ENCODE measurements around the gene IFNK.

The IFNK gene

DNA sequence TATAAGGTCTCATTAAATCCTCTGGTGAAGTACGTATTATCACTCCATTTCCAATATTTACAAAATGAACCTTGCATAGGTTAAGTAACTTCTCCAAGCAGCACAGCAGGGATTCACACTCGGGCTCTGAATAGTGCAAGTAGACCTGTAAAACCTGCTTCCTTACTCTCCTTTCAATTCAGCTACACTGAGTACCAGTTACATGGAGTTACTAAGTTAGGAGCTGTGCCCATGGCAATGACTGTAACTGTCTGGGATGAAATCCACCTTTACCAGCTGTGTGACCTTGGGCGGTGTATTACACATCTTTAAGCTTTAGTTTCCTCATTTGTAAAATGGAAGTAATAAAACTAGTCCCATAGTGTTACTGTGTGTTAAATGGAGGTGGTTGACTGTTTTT is 21.4 kb downstream of the IFNK start:
- Histone ChIP-seq H3K18ac (ENCODE audit: low read length) (no peak overlapping the region), H2BK15ac (ENCODE audit: low read length) (no peak overlapping the region), H3K36me3 (replicated peaks in 1 of 2; ENCODE audit: control insufficient read depth in 2 of 2, insufficient read depth in 2 of 2, low read length in 2 of 2) (peaks cover 12 to 95% of the 10 kb centered on the region in 2 donors), H2AFZ (ENCODE audit: low read length) (no peak overlapping the region), H3K4me2 (ENCODE audit: insufficient read depth, low read length, poor library complexity, severe bottlenecking) (no peak overlapping the region), H3K23ac (ENCODE audit: low read depth, low read length, poor library complexity) (no peak overlapping the region), H3K9me3 (replicated peaks in 1 of 2; ENCODE audit: control insufficient read depth in 2 of 2, insufficient read depth in 1 of 2, low read depth in 1 of 2, low read length in 2 of 2) (peaks cover 0 to 14% of the 10 kb centered on the region in 2 donors), H3K14ac (ENCODE audit: low read length) (no peak overlapping the region), H4K91ac (ENCODE audit: low read depth, low read length, poor library complexity) (no peak overlapping the region), H3K79me1 (ENCODE audit: low read depth, low read length) (no peaks in the 10 kb centered on the region), H3K27me3 (ENCODE audit: control insufficient read depth in 3 of 3, insufficient read depth in 3 of 3, low read depth in 1 of 3, low read length in 3 of 3) (no peaks in the 10 kb centered on the region), H3K4ac (ENCODE audit: low read length) (no peak overlapping the region), H2BK120ac (ENCODE audit: low read depth, low read length) (no peak overlapping the region), H3K9ac (ENCODE audit: low read depth, low read length, poor library complexity) (no peak overlapping the region), H2BK5ac (ENCODE audit: low read length) (no peak overlapping the region), H2BK12ac (ENCODE audit: low read length) (no peak overlapping the region), H3K4me1 (ENCODE audit: control insufficient read depth in 2 of 2, insufficient read depth in 1 of 2, low read depth in 1 of 2, low read length in 2 of 2) (no peaks in the 10 kb centered on the region), H4K8ac (ENCODE audit: low read depth, low read length) (no peak overlapping the region), H2AK5ac (ENCODE audit: low read depth, low read length) (no peak overlapping the region), H3K27ac (replicated peaks; ENCODE audit: low read length) (no peak overlapping the region), H3K4me3 (ENCODE audit: low read length in 2 of 2) (no peak overlapping the region)
- no peak for DNase-seq (ENCODE audit: low spot score)
- no CpG with 5 or more reads among the region's 3 CpGs for WGBS, 2 donors (ENCODE audit: extremely low coverage in 2 of 2, insufficient read length in 2 of 2, insufficient replicate concordance in 1 of 2)

DNA sequence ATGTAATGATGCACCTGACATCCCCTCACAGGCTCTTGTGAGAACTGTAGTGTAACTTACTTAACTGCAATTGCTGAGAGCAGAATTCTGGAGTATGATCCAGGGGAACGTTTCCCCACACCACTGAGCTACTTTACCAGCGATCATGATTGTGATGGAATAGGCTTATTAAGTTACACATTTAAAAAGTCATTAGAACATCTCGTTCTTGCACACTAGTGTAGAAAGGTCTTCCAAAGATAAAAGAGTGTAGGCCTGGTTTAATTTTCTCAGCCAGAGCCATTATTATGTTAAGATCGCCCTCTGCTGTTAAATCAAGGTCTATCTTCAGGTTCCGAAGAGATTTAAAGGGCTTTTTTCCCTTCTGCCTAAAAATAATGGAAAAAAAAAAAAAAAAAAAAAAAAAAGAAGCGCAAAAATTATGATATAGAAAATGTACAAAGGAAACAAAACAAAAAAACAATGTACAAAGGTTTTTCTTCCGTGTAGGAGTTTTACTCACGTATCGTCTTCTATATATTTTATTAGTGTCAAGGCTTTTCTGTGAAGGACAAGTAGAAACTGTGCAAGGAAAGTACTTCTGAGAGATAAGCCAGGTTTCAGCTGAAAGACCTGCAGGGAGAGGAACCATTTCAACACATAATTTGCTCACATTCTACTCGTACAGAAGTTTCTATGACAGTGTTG is 24.1 kb downstream of the IFNK start:
- WGBS, 2 donors (ENCODE audit: extremely low coverage in 2 of 2, insufficient read length in 2 of 2, insufficient replicate concordance in 1 of 2), result no CpG with 5 or more reads among the region's 10 CpGs
- Histone ChIP-seq H3K79me1 (ENCODE audit: low read depth, low read length) (no peaks in the 10 kb centered on the region), H2BK120ac (ENCODE audit: low read depth, low read length) (no peak overlapping the region), H2BK12ac (ENCODE audit: low read length) (no peak overlapping the region), H3K4me2 (ENCODE audit: insufficient read depth, low read length, poor library complexity, severe bottlenecking) (no peak overlapping the region), H3K4me1 (ENCODE audit: control insufficient read depth in 2 of 2, insufficient read depth in 1 of 2, low read depth in 1 of 2, low read length in 2 of 2) (no peaks in the 10 kb centered on the region), H3K9me3 (replicated peaks in 1 of 2; ENCODE audit: control insufficient read depth in 2 of 2, insufficient read depth in 1 of 2, low read depth in 1 of 2, low read length in 2 of 2) (peaks cover 0 to 11% of the 10 kb centered on the region in 2 donors), H2AFZ (ENCODE audit: low read length) (no peak overlapping the region), H3K36me3 (replicated peaks in 1 of 2; ENCODE audit: control insufficient read depth in 2 of 2, insufficient read depth in 2 of 2, low read length in 2 of 2) (peaks cover 14 to 99% of the 10 kb centered on the region in 2 donors), H2BK15ac (ENCODE audit: low read length) (no peak overlapping the region), H3K9ac (ENCODE audit: low read depth, low read length, poor library complexity) (no peak overlapping the region), H3K27ac (replicated peaks; ENCODE audit: low read length) (peak overlapping the region; percentile 19), H3K14ac (ENCODE audit: low read length) (no peak overlapping the region), H3K23ac (ENCODE audit: low read depth, low read length, poor library complexity) (no peak overlapping the region), H3K4ac (ENCODE audit: low read length) (no peak overlapping the region), H4K8ac (ENCODE audit: low read depth, low read length) (no peak overlapping the region), H2AK5ac (ENCODE audit: low read depth, low read length) (no peak overlapping the region), H3K27me3 (ENCODE audit: control insufficient read depth in 3 of 3, insufficient read depth in 3 of 3, low read depth in 1 of 3, low read length in 3 of 3) (no peaks in the 10 kb centered on the region), H3K18ac (ENCODE audit: low read length) (no peak overlapping the region), H3K4me3 (ENCODE audit: low read length in 2 of 2) (no peak overlapping the region), H4K91ac (ENCODE audit: low read depth, low read length, poor library complexity) (no peak overlapping the region), H2BK5ac (ENCODE audit: low read length) (no peak overlapping the region)
- no peak for DNase-seq (ENCODE audit: low spot score)

DNA sequence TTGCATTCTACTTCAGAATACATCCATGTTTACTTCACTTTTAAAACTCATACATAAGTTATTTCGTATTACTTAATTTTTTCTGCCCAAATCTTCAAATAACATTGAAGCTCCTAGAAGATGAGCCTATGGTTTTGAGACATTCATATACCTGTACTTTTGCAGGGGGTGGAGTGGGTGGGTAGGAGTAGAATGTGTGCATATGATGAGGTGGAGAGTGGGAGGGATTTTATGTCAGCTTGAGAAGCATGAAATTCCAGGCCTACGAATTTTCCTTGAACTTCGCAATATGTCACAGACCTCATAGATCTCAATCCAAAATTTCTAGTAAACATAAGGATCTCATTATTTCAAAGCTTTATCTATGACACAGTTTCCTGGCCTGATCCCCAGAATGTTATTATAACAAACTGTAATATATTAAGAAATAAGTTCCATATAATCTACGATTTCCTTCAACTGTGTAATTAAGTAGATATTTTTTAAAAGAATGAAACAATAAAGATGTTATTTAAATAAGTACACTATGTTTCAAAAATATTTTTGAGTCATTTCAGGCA is 25.2 kb downstream of the IFNK start:
- H4K8ac ChIP-seq (ENCODE audit: low read depth, low read length), result no peak overlapping the region
- H2BK12ac ChIP-seq (ENCODE audit: low read length), result no peak overlapping the region
- peaks cover 0 to 17% of the 10 kb centered on the region in 2 donors for H3K9me3 ChIP-seq (replicated peaks in 1 of 2; ENCODE audit: control insufficient read depth in 2 of 2, insufficient read depth in 1 of 2, low read depth in 1 of 2, low read length in 2 of 2)
- peaks cover 17 to 100% of the 10 kb centered on the region in 2 donors for H3K36me3 ChIP-seq (replicated peaks in 1 of 2; ENCODE audit: control insufficient read depth in 2 of 2, insufficient read depth in 2 of 2, low read length in 2 of 2)
- H3K4me3 ChIP-seq (ENCODE audit: low read length in 2 of 2), result no peak overlapping the region
- no peaks in the 10 kb centered on the region for H3K79me1 ChIP-seq (ENCODE audit: low read depth, low read length)
- H3K27me3 ChIP-seq (ENCODE audit: control insufficient read depth in 3 of 3, insufficient read depth in 3 of 3, low read depth in 1 of 3, low read length in 3 of 3), result no peaks in the 10 kb centered on the region
- H2AFZ ChIP-seq (ENCODE audit: low read length), result no peak overlapping the region
- no peak overlapping the region for H2BK5ac ChIP-seq (ENCODE audit: low read length)
- H3K27ac ChIP-seq (replicated peaks; ENCODE audit: low read length), result no peak overlapping the region
- H3K4me2 ChIP-seq (ENCODE audit: insufficient read depth, low read length, poor library complexity, severe bottlenecking), result no peak overlapping the region
- H3K18ac ChIP-seq (ENCODE audit: low read length), result no peak overlapping the region
- H3K9ac ChIP-seq (ENCODE audit: low read depth, low read length, poor library complexity), result no peak overlapping the region
- WGBS, 2 donors (ENCODE audit: extremely low coverage in 2 of 2, insufficient read length in 2 of 2, insufficient replicate concordance in 1 of 2), result no CpG with 5 or more reads among the region's 4 CpGs
- no peak overlapping the region for H3K4ac ChIP-seq (ENCODE audit: low read length)
- H4K91ac ChIP-seq (ENCODE audit: low read depth, low read length, poor library complexity), result no peak overlapping the region
- no peak overlapping the region for H3K23ac ChIP-seq (ENCODE audit: low read depth, low read length, poor library complexity)
- no peaks in the 10 kb centered on the region for H3K4me1 ChIP-seq (ENCODE audit: control insufficient read depth in 2 of 2, insufficient read depth in 1 of 2, low read depth in 1 of 2, low read length in 2 of 2)
- no peak overlapping the region for H2BK15ac ChIP-seq (ENCODE audit: low read length)
- H2BK120ac ChIP-seq (ENCODE audit: low read depth, low read length), result no peak overlapping the region
- no peak overlapping the region for H2AK5ac ChIP-seq (ENCODE audit: low read depth, low read length)
- no peak overlapping the region for H3K14ac ChIP-seq (ENCODE audit: low read length)
- no peak for DNase-seq (ENCODE audit: low spot score)

DNA sequence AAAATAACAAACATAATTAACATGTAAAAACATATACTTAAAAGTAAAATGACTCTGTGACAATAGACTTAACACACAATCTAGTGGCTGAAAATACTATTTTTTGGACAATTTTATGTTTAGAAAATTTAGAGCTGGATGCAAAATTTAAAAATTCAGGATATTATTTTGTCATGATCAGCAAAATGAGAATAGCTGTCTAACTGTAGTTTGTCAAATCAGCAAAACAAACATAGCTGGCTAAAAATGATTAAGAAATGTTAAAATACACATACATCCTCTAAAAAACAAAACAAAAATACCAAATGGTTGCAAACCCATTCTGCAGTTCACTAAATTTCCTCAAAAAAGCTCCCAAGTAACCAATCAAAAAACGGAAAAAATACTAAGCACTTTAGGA is 30.6 kb downstream of the IFNK start:
- no peak overlapping the region for H4K91ac ChIP-seq (ENCODE audit: low read depth, low read length, poor library complexity)
- no peaks in the 10 kb centered on the region for H3K79me1 ChIP-seq (ENCODE audit: low read depth, low read length)
- no peak overlapping the region for H2BK12ac ChIP-seq (ENCODE audit: low read length)
- no peak overlapping the region for H3K27ac ChIP-seq (replicated peaks; ENCODE audit: low read length)
- H3K23ac ChIP-seq (ENCODE audit: low read depth, low read length, poor library complexity), result no peak overlapping the region
- no peak overlapping the region for H3K4me3 ChIP-seq (ENCODE audit: low read length in 2 of 2)
- H3K9ac ChIP-seq (ENCODE audit: low read depth, low read length, poor library complexity), result no peak overlapping the region
- H3K9me3 ChIP-seq (replicated peaks in 1 of 2; ENCODE audit: control insufficient read depth in 2 of 2, insufficient read depth in 1 of 2, low read depth in 1 of 2, low read length in 2 of 2), result peaks cover 0 to 9% of the 10 kb centered on the region in 2 donors
- no peak overlapping the region for H2BK15ac ChIP-seq (ENCODE audit: low read length)
- H2BK120ac ChIP-seq (ENCODE audit: low read depth, low read length), result no peak overlapping the region
- H3K14ac ChIP-seq (ENCODE audit: low read length), result no peak overlapping the region
- no CpG with 5 or more reads among the region's 1 CpG for WGBS, 2 donors (ENCODE audit: extremely low coverage in 2 of 2, insufficient read length in 2 of 2, insufficient replicate concordance in 1 of 2)
- no peak overlapping the region for H3K4me2 ChIP-seq (ENCODE audit: insufficient read depth, low read length, poor library complexity, severe bottlenecking)
- peaks cover 13 to 100% of the 10 kb centered on the region in 2 donors for H3K36me3 ChIP-seq (replicated peaks in 1 of 2; ENCODE audit: control insufficient read depth in 2 of 2, insufficient read depth in 2 of 2, low read length in 2 of 2)
- H2AK5ac ChIP-seq (ENCODE audit: low read depth, low read length), result no peak overlapping the region
- DNase-seq (ENCODE audit: low spot score), result no peak
- H2BK5ac ChIP-seq (ENCODE audit: low read length), result no peak overlapping the region
- H3K18ac ChIP-seq (ENCODE audit: low read length), result no peak overlapping the region
- H3K4ac ChIP-seq (ENCODE audit: low read length), result no peak overlapping the region
- no peaks in the 10 kb centered on the region for H3K27me3 ChIP-seq (ENCODE audit: control insufficient read depth in 3 of 3, insufficient read depth in 3 of 3, low read depth in 1 of 3, low read length in 3 of 3)
- no peaks in the 10 kb centered on the region for H3K4me1 ChIP-seq (ENCODE audit: control insufficient read depth in 2 of 2, insufficient read depth in 1 of 2, low read depth in 1 of 2, low read length in 2 of 2)
- H2AFZ ChIP-seq (ENCODE audit: low read length), result no peak overlapping the region
- no peak overlapping the region for H4K8ac ChIP-seq (ENCODE audit: low read depth, low read length)

All from neuronal stem cell (in vitro differentiated cells).